Naive B cell (primary cell): ENCODE data around the gene ADIPOQ. TPM values are rescaled to one million over a fixed set of nuclear protein-coding genes. Genes with fewer than 3 reads are reported as not detected.
A peak's percentile ranks its signal among the peaks of the same experiment; 100 is the strongest.
"Not testable (repeated sequence)": the region's sequence is repeated elsewhere in the genome, so short reads cannot be mapped to it uniquely, and the experiment has no call there.

Source experiments
- ATAC-seq, 2 donors: fragments of 150-1000 bp; cut with Tn5 transposase; 2 replicates each; pipeline ENCODE4 v1.10.0; 2021; ENCODE audit warnings: low read depth in 2 of 2, mild to moderate bottlenecking in 2 of 2, moderate library complexity in 2 of 2
- DNase-seq: peaks from one replicate; pipeline ENCODE4 v3.0.0; 2022
- H3K27ac Mint-ChIP-seq, 6 donors: one replicate each; pipeline ENCODE4 v1.8.0; 2020 to 2022; ENCODE audit warnings: mild to moderate bottlenecking in 6 of 6, mixed read lengths in 6 of 6, moderate library complexity in 5 of 6, inconsistent platforms in 2 of 6
- H3K27me3 Mint-ChIP-seq, 3 donors: one replicate each; pipeline ENCODE4 v1.8.0; 2021 to 2022; ENCODE audit warnings: mixed read lengths in 3 of 3, mild to moderate bottlenecking in 1 of 3
- H3K36me3 Mint-ChIP-seq, 2 donors: one replicate each; pipeline ENCODE4 v1.8.0; 2020 to 2022; ENCODE audit warnings: mixed read lengths in 2 of 2, inconsistent platforms in 1 of 2, mild to moderate bottlenecking in 1 of 2
- H3K4me1 Mint-ChIP-seq, 3 donors: one replicate each; pipeline ENCODE4 v1.8.0; 2020 to 2022; ENCODE audit warnings: mixed read lengths in 3 of 3, inconsistent platforms in 1 of 3, mild to moderate bottlenecking in 1 of 3, moderate library complexity in 1 of 3
- H3K4me3 Mint-ChIP-seq, 8 donors: one replicate each; pipeline ENCODE4 v1.8.0; 2020 to 2022; ENCODE audit warnings: mild to moderate bottlenecking in 8 of 8, mixed read lengths in 8 of 8, moderate library complexity in 8 of 8, inconsistent platforms in 2 of 8
- H3K9me3 Mint-ChIP-seq, 7 donors: one replicate each; pipeline ENCODE4 v1.8.0; 2020 to 2022; ENCODE audit warnings: mixed read lengths in 7 of 7, mild to moderate bottlenecking in 5 of 7, inconsistent platforms in 2 of 7, moderate library complexity in 1 of 7
- polyA plus RNA-seq, 6 donors: library from polyadenylated mRNA; unstranded; fragments of 300-500 nt; fragmentation: Illumina TruSeq; gene quantifications; one replicate each; pipeline ENCODE4 v1.2.3, GENCODE V29; 2021; ENCODE audit warnings: low read depth in 6 of 6

The ADIPOQ gene
- polyA plus RNA-seq, 6 donors from 2014 or later: not detected

GRCh38 chr3:186903676-186904075 lies 61.2 kb downstream of the ADIPOQ start:
- not testable (repeated sequence) for H3K27me3 Mint-ChIP-seq, ATAC-seq, DNase-seq
- peaks cover 27 to 50% (median 36%) of the 10 kb centered on the region in 3 donors for H3K4me1 Mint-ChIP-seq
- peak overlapping the region in 1 of 8 donors; percentile 30 for H3K4me3 Mint-ChIP-seq
- H3K27ac Mint-ChIP-seq: peak overlapping the region in 1 of 6 donors; percentile 15
- H3K36me3 Mint-ChIP-seq: peaks cover 12 to 37% of the 10 kb centered on the region in 2 donors
- peaks cover 8 to 56% (median 46%) of the 10 kb centered on the region in 7 donors for H3K9me3 Mint-ChIP-seq

GRCh38 chr3:186907075-186907474 lies 64.6 kb downstream of the ADIPOQ start:
- peak overlapping the region in 4 of 6 donors; percentile 5 to 92 (median 30) for H3K27ac Mint-ChIP-seq
- not testable (repeated sequence) for ATAC-seq, DNase-seq, H3K27me3 Mint-ChIP-seq
- H3K36me3 Mint-ChIP-seq: peaks cover 12 to 37% of the 10 kb centered on the region in 2 donors
- peak overlapping the region in 2 of 8 donors; percentile 8 to 9 for H3K4me3 Mint-ChIP-seq
- H3K9me3 Mint-ChIP-seq: peaks cover 8 to 60% (median 50%) of the 10 kb centered on the region in 7 donors
- peaks cover 16 to 39% (median 25%) of the 10 kb centered on the region in 3 donors for H3K4me1 Mint-ChIP-seq

Other genes with a start within 250 kb of the ADIPOQ start
- not detected for gene AHSG, start 229.7 kb upstream of the ADIPOQ start, polyA plus RNA-seq
- not detected for gene FETUB, start 202.3 kb upstream of the ADIPOQ start, polyA plus RNA-seq
- gene HRG, start 176.7 kb upstream of the ADIPOQ start, polyA plus RNA-seq: not detected
- gene KNG1, start 125.4 kb upstream of the ADIPOQ start, polyA plus RNA-seq: not detected
- gene EIF4A2, start 59.1 kb upstream of the ADIPOQ start, polyA plus RNA-seq: 100 to 1,000 TPM; 194 to 296 (median 243) TPM
- gene RFC4, start 36.2 kb upstream of the ADIPOQ start, polyA plus RNA-seq: 10 to 100 TPM; 22.2 to 34.4 (median 25.0) TPM
- 100 to 1,000 TPM; 210 to 330 (median 253) TPM for gene ST6GAL1, start 87.8 kb downstream of the ADIPOQ start, polyA plus RNA-seq